HepG2 (cell line): ENCODE data around the gene SMARCC1. TPM values are rescaled to one million over a fixed set of nuclear protein-coding genes. Genes with fewer than 3 reads are reported as not detected.

ENCODE experiments used
- ATAC-seq: fragments of 200-7000 bp; cut with Tn5 transposase; 3 replicates; pipeline ENCODE4 v1.9.1; 2020; ENCODE audit warnings: mild to moderate bottlenecking, moderate library complexity
- BruUV-seq: library from RNA; stranded (reverse); fragments of 400-500 nt; replicated peaks from 2 replicates; lab custom pipeline; 2021; lab: Mats Ljungman, UMichigan
- CTCF ChIA-PET: fragments of 300-600 bp; formaldehyde crosslinking; extraction: SDS; loops from one replicate; lab custom pipeline; 2021; ENCODE audit warnings: low total read pairs, inconsistent platforms, low intra/inter-chr PET ratio; lab: Yijun Ruan, JAX
- POLR2A ChIA-PET: fragments of 350-600 bp; sonication (Branson Sonifier 250); formaldehyde crosslinking; loops from one replicate; lab custom pipeline; 2020; ENCODE audit warnings: antibody characterized with exemption, inconsistent platforms; lab: Yijun Ruan, JAX
- DNase-seq: peaks from one replicate; pipeline ENCODE4 v3.0.0-alpha.2; 2015; ENCODE audit warnings: low spot score
- FAIRE-seq: peaks from 3 replicates; lab custom pipeline; 2011; peaks lifted over from hg19 to GRCh38; lab: Jason Lieb, UNC
- H2AFZ ChIP-seq: one replicate; pipeline ENCODE4 v1.6.1; 2011; ENCODE audit warnings: low read length, inconsistent platforms
- H3K27ac ChIP-seq: fragments of 300-600 bp; 3 replicates; pipeline ENCODE4 v1.8.0; 2011; ENCODE audit warnings: mixed run types, mild to moderate bottlenecking, mixed read lengths, low read length, inconsistent platforms; ENCODE audit not compliant: insufficient read depth; ENCODE audit errors: extremely low read length
- H3K27me3 ChIP-seq, 2 experiments: fragments of 200-600 bp in 1 of 2; 2 replicates in 1 of 2; 3 replicates in 1 of 2; pipeline versions ENCODE4 v1.6.0 to v1.8.0; 2011; ENCODE audit warnings: low read length in 2 of 2, mild to moderate bottlenecking in 2 of 2, moderate library complexity in 2 of 2, inconsistent platforms in 1 of 2; ENCODE audit not compliant: insufficient read depth in 2 of 2, control insufficient read depth in 1 of 2
- H3K36me3 ChIP-seq, 2 experiments: fragments of 200-600 bp in 1 of 2; replicated peaks in 1 of 2; 2 replicates in 1 of 2; 3 replicates in 1 of 2; pipeline versions ENCODE4 v1.5.1 to v1.8.0; 2011; ENCODE audit warnings: low read length in 2 of 2, inconsistent platforms in 1 of 2; ENCODE audit not compliant: insufficient read depth in 2 of 2, control insufficient read depth in 1 of 2
- H3K4me1 ChIP-seq: 2 replicates; pipeline ENCODE4 v1.5.1; 2012; ENCODE audit warnings: low read length, inconsistent platforms; ENCODE audit not compliant: insufficient read depth
- H3K4me2 ChIP-seq: 2 replicates; pipeline ENCODE4 v1.6.0; 2011; ENCODE audit warnings: low read depth, low read length, inconsistent platforms
- H3K4me3 ChIP-seq, 3 experiments: fragments of 200-600 bp in 1 of 3; sonication (generic), shearing (Covaris generic) in 1 of 3; replicated peaks in 1 of 3; 2 replicates each; pipeline ENCODE4 v1.5.1; 2011 to 2016; ENCODE audit warnings: low read length in 3 of 3, inconsistent platforms in 2 of 3, low read depth in 2 of 3, mild to moderate bottlenecking in 2 of 3, control low read depth in 1 of 3, mixed read lengths in 1 of 3; ENCODE audit not compliant: insufficient read depth in 1 of 3
- H3K79me2 ChIP-seq: one replicate; pipeline ENCODE4 v1.6.1; 2011; ENCODE audit warnings: low read length, inconsistent platforms; ENCODE audit not compliant: insufficient read depth
- H3K9ac ChIP-seq: 2 replicates; pipeline ENCODE4 v1.6.0; 2011; ENCODE audit warnings: mild to moderate bottlenecking, low read depth, low read length, inconsistent platforms; ENCODE audit not compliant: insufficient read depth
- H3K9me3 ChIP-seq: 2 replicates; pipeline ENCODE4 v1.5.1; 2012; ENCODE audit warnings: mild to moderate bottlenecking, low read length
- H4K20me1 ChIP-seq: 2 replicates; pipeline ENCODE4 v1.6.0; 2011; ENCODE audit warnings: inconsistent platforms, mild to moderate bottlenecking, low read length, moderate library complexity; ENCODE audit not compliant: insufficient read depth
- CBX1 ChIP-seq: IDR thresholded peaks from one replicate; pipeline ENCODE4 v1.6.1; 2016; ENCODE audit warnings: antibody characterized with exemption, low read depth
- GFI1 ChIP-seq: sonication (generic); formaldehyde crosslinking; IDR thresholded peaks from 2 replicates; pipeline ENCODE4 v1.5.0; 2020; ENCODE audit warnings: missing genetic modification reagents, mild to moderate bottlenecking, borderline replicate concordance
- HMG20A ChIP-seq: IDR thresholded peaks from 2 replicates; pipeline ENCODE4 v1.6.1; 2016; ENCODE audit warnings: borderline replicate concordance
- HMG20B ChIP-seq: conservative IDR thresholded peaks from 2 replicates; pipeline ENCODE4 v1.6.1; 2016; ENCODE audit warnings: missing genetic modification reagents, missing compliant biosample characterization
- POLR2A ChIP-seq, 2 experiments: IDR thresholded peaks; 2 replicates each; pipeline ENCODE4 v1.6.1; 2011; ENCODE audit warnings: low read depth in 2 of 2, low read length in 2 of 2, mild to moderate bottlenecking in 1 of 2, moderate library complexity in 1 of 2; ENCODE audit not compliant: insufficient read depth in 1 of 2
- PRMT3 ChIP-seq: sonication (generic); formaldehyde crosslinking; IDR thresholded peaks from 2 replicates; pipeline ENCODE4 v1.8.1; 2022; ENCODE audit warnings: low read depth, mild to moderate bottlenecking, moderate library complexity, missing genetic modification reagents, borderline replicate concordance
- RCOR2 ChIP-seq: IDR thresholded peaks from 2 replicates; pipeline ENCODE4 v1.6.1; 2016; ENCODE audit warnings: missing biosample characterization, missing genetic modification reagents
- U2AF1 ChIP-seq: fragments of 200-400 bp; formaldehyde crosslinking; optimal IDR thresholded peaks from 2 replicates; pipeline ENCODE3; 2017; ENCODE audit warnings: mild to moderate bottlenecking, low read depth, low read length
- ZSCAN9 ChIP-seq: IDR thresholded peaks from 2 replicates; pipeline ENCODE4 v1.6.1; 2016; ENCODE audit warnings: borderline replicate concordance
- WGBS: methylation state at CpG from one replicate; pipeline ENCODE4 v1.1.6; 2017; ENCODE audit warnings: low lambda C conversion rate; 5-methylcytosine and 5-hydroxymethylcytosine counted together
- in situ Hi-C: cut with HindIII; loops from 2 replicates; pipeline ENCODE4 v1.10.0; 2017; ENCODE audit warnings: low pct_unique_long_range_greater_than_20kb; ENCODE audit not compliant: extremely low pct_ligation_motif_present
- intact Hi-C: fragments of 100-400 bp; cut with micrococcal nuclease; formaldehyde crosslinking; loops from one replicate; pipeline ENCODE4 v1.10.0; 2022; ENCODE audit not compliant: unreplicated experiment
- polyA plus RNA-seq, 8 experiments: library from polyadenylated mRNA; depleted of rRNA in 3 of 8; stranded (reverse) in 7 of 8; unstranded in 1 of 8; fragments of >200 nt; fragmentation: Illumina TruSeq in 4 of 8; extraction: Trizol in 4 of 8; gene quantifications; 2 replicates each; pipeline versions ENCODE4 v1.2.1 to v1.2.3, GENCODE V29; 2011 to 2016; ENCODE audit warnings: low read depth in 4 of 8, missing spikeins in 1 of 8, mixed read lengths in 1 of 8; ENCODE audit not compliant: insufficient read depth in 1 of 8
- total RNA-seq, 5 experiments: library from RNA; depleted of rRNA; stranded (reverse); fragments of >200 nt; fragmentation: Illumina TruSeq; extraction: Trizol; gene quantifications; 2 replicates each; pipeline ENCODE4 v1.2.3, GENCODE V29; 2016; ENCODE audit warnings: low read depth in 1 of 5
- TF ChIP-seq, protein P1 (sequence below): sonication (generic); formaldehyde crosslinking; IDR thresholded peaks from 2 replicates; pipeline ENCODE4 v1.4.0; 2020; ENCODE audit warnings: missing genetic modification reagents

The SMARCC1 gene
- total and polyA plus RNA-seq, 2 of the 13 experiments (the other 11 are each of a cell fraction or from before 2014, with no cell fraction given) = 47.9 to 58.4 TPM

DNA sequence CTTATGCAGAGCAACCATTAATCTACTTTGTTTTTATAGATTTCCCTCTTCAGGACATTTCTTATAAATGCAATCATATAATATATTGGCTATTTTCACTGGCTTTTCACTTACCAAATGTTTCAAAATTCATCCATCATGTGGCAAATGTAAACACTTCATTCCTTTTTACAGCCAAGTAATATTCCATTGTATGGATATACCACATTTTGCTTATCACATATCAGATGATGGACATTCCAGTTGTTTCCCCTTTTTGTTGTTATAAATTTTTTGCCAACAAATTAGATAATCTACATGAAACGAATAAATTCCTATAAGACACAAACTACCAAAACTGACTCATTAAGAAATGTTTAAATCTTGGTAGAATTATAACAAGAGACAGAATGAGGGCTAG, 123.2 kb downstream of the SMARCC1 start (continued):
- no peak for TF ChIP-seq PRMT3 (CRISPR knock-in tag)
- TF ChIP-seq HMG20A (CRISPR knock-in tag) = no peak

DNA sequence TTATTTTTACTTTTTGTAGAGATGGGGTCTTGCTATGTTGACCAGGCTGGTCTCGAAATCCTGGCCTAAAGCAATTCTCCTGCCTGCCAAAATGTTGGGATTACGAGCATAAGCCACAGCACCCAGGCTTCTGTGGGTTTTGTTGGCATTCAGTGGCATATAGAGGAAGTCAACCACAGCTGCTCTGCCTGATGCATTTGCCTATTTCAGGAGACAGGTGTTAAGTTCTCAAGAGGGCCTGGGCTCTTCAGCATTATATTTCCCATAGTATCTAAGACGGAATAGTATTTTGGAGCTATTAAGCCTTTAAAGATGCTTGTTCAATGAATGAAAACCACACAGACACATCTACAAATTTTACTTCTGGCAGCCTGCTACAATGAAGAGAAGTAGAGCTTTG, 129.6 kb downstream of the SMARCC1 start:
- in situ Hi-C loops = no loop called here
- POLR2A ChIA-PET = no interaction called here
- CTCF ChIA-PET = no interaction called here
- H2AFZ ChIP-seq = no peak overlapping the region
- H3K27ac ChIP-seq = no peak overlapping the region
- no peaks in the 10 kb centered on the region for H3K9me3 ChIP-seq
- H3K27me3 ChIP-seq = no peaks in the 10 kb centered on the region
- FAIRE-seq (no peak), ATAC-seq (no peak), DNase-seq (no peak)
- intact Hi-C loops = no loop called here
- peaks cover 4% of the 10 kb centered on the region for H4K20me1 ChIP-seq
- no TSS peak for BruUV-seq
- H3K4me1 ChIP-seq = peaks cover 12% of the 10 kb centered on the region
- H3K36me3 ChIP-seq = peaks cover 5 to 67% of the 10 kb centered on the region in 2 experiments; a peak in 4 of 5 replicates
- WGBS = 100% methylated on average over 2 of the region's 3 CpGs
- no peak overlapping the region for H3K4me3 ChIP-seq
- no peak overlapping the region for H3K4me2 ChIP-seq
- H3K79me2 ChIP-seq = peaks cover 7% of the 10 kb centered on the region
- no peak for TF ChIP-seq CBX1
- TF ChIP-seq ZSCAN9 (CRISPR knock-in tag) = no peak
- no peak for TF ChIP-seq HMG20B (CRISPR knock-in tag)
- TF ChIP-seq, protein P1, sequence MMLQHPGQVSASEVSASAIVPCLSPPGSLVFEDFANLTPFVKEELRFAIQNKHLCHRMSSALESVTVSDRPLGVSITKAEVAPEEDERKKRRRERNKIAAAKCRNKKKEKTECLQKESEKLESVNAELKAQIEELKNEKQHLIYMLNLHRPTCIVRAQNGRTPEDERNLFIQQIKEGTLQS (CRISPR knock-in tag) = no peak
- TF ChIP-seq POLR2A (IDR thresholded peaks at IDR 0.05; ENCODE audit: insufficient read depth in 1 of 2, low read depth in 2 of 2, low read length in 2 of 2) = no peak
- no peak for TF ChIP-seq RCOR2
- TF ChIP-seq GFI1 (CRISPR knock-in tag) = no peak
- no peak for TF ChIP-seq U2AF1
- no peak overlapping the region for H3K9ac ChIP-seq
